AG04449 (cell line): ENCODE measurements around the gene G6PD.

Source experiments
- CTCF ChIA-PET: fragments of 350-600 bp; formaldehyde crosslinking; extraction: SDS; loops from one replicate; lab custom pipeline; 2021; ENCODE audit warnings: antibody characterized with exemption; lab: Yijun Ruan, JAX
- POLR2A ChIA-PET: fragments of 400-600, 350-600 bp; formaldehyde crosslinking; extraction: SDS; loops from one replicate; lab custom pipeline; 2020; ENCODE audit warnings: antibody characterized with exemption, inconsistent platforms; lab: Yijun Ruan, JAX
- DNase-seq: peaks from one replicate; pipeline ENCODE4 v3.0.0-alpha.2; 2010; ENCODE audit warnings: low read depth, low spot score
- H3K4me3 ChIP-seq: 2 replicates; pipeline ENCODE4 v1.5.1; 2011; ENCODE audit warnings: low read depth, mild to moderate bottlenecking, control low read depth, low read length
- CTCF ChIP-seq: IDR thresholded peaks from one replicate; pipeline ENCODE4 v1.5.1; 2011; ENCODE audit warnings: mild to moderate bottlenecking, moderate library complexity, low read length, control low read depth, inconsistent platforms; ENCODE audit not compliant: insufficient read depth; ENCODE audit errors: missing control alignments

G6PD gene

GRCh38 chrX:154529206-154529612 lies 17.4 kb downstream of the G6PD start:
- TF ChIP-seq CTCF: no peak
- H3K4me3 ChIP-seq: no peak overlapping the region
- no peak for DNase-seq
- CTCF ChIA-PET: interaction anchor here (2.1 kb wide), 1 partner anchor 130 kb away, joined by 7 read pairs; the partner anchor contains the start of gene RPL10
- POLR2A ChIA-PET: interaction anchor here (0.6 kb wide), 1 partner anchor 994 kb away, joined by 3 read pairs; no protein-coding TSS in a partner anchor

- no peak for DNase-seq
- TF ChIP-seq CTCF: peak; percentile 60
- POLR2A ChIA-PET: interaction anchor here (0.8 to 1.3 kb wide), 4 partner anchors 12 to 156 kb away, joined by 3 to 8 read pairs (median 3); partner anchors contain the start of gene RPL10
- CTCF ChIA-PET: interaction anchor here (0.7 to 1.8 kb wide), 23 partner anchors 10 to 220 kb away, joined by 3 to 20 read pairs (median 4); partner anchors contain the start of genes FAM3A, SLC10A3 and TAFAZZIN
- H3K4me3 ChIP-seq: peak overlapping the region; percentile 33
Measured at GRCh38 chrX:154526901-154527675, 19.6 kb downstream of the G6PD start.

- no peak for DNase-seq
- CTCF ChIA-PET: interaction anchor here (0.8 to 1.8 kb wide), 6 partner anchors 8 to 43 kb away, joined by 3 to 11 read pairs (median 4); no protein-coding TSS in a partner anchor
- no peak for TF ChIP-seq CTCF
- POLR2A ChIA-PET: interaction anchor here (0.7 kb wide), 1 partner anchor 9 kb away, joined by 5 read pairs; the partner anchor contains the start of gene FAM3A
- H3K4me3 ChIP-seq: no peak overlapping the region
Measured at GRCh38 chrX:154525606-154526490, 20.8 kb downstream of the G6PD start.

- ChIA-PET CTCF (no interaction called here), POLR2A (interaction anchor here (0.6 kb wide), 1 partner anchor 41 kb away, joined by 3 read pairs; no protein-coding TSS in a partner anchor)
- H3K4me3 ChIP-seq: no peak overlapping the region
- no peak for TF ChIP-seq CTCF
- DNase-seq: no peak
Measured at GRCh38 chrX:154519389-154519788, 27.3 kb downstream of the G6PD start.

GRCh38 chrX:154517101-154517781 lies 29.4 kb downstream of the G6PD start:
- CTCF ChIA-PET: interaction anchor here (1.4 to 2.9 kb wide), 3 partner anchors 9 to 14 kb away, joined by 4 to 20 read pairs (median 5); no protein-coding TSS in a partner anchor
- no peak overlapping the region for H3K4me3 ChIP-seq
- TF ChIP-seq CTCF: no peak
- DNase-seq: no peak
- POLR2A ChIA-PET: interaction anchor here (1.4 to 2.1 kb wide), 2 partner anchors 8 to 27 kb away, joined by 5 to 7 read pairs; partner anchors contain the start of gene SLC10A3
